Activated T-helper 17 cell treated with anti-CD3 and anti-CD28 coated beads, Interleukin-2, amount 50 U/mL, for 72 hours (primary cell): ENCODE measurements around the gene STAT2. TPM values are rescaled to one million over a fixed set of nuclear protein-coding genes. Genes with fewer than 3 reads are reported as not detected.
"Not testable (repeated sequence)": the region's sequence is repeated elsewhere in the genome, so short reads cannot be mapped to it uniquely, and the experiment has no call there.

Source experiments
- ATAC-seq: fragments of 150-1000 bp; cut with Tn5 transposase; replicated peaks from 2 replicates; pipeline ENCODE4 v1.10.0; 2021; ENCODE audit warnings: mild to moderate bottlenecking, moderate library complexity
- H3K27ac Mint-ChIP-seq: one replicate; pipeline ENCODE4 v1.8.0; 2022; ENCODE audit warnings: mixed read lengths
- H3K27me3 Mint-ChIP-seq: one replicate; pipeline ENCODE4 v1.8.0; 2022; ENCODE audit warnings: mixed read lengths
- H3K36me3 Mint-ChIP-seq: one replicate; pipeline ENCODE4 v1.8.0; 2022; ENCODE audit warnings: low read depth, mild to moderate bottlenecking, mixed read lengths
- H3K4me1 Mint-ChIP-seq: one replicate; pipeline ENCODE4 v1.8.0; 2022; ENCODE audit warnings: mixed read lengths
- H3K4me3 Mint-ChIP-seq: one replicate; pipeline ENCODE4 v1.8.0; 2022; ENCODE audit warnings: mild to moderate bottlenecking, mixed read lengths
- H3K9me3 Mint-ChIP-seq: one replicate; pipeline ENCODE4 v1.8.0; 2022; ENCODE audit warnings: mixed read lengths
- total RNA-seq, 2 donors: library from RNA; stranded (reverse); gene quantifications; one replicate each; pipeline ENCODE4 v1.2.3, GENCODE V29; 2022

STAT2 gene
- total RNA-seq, 2 donors from 2014 or later = 85.0 to 144 TPM

DNA sequence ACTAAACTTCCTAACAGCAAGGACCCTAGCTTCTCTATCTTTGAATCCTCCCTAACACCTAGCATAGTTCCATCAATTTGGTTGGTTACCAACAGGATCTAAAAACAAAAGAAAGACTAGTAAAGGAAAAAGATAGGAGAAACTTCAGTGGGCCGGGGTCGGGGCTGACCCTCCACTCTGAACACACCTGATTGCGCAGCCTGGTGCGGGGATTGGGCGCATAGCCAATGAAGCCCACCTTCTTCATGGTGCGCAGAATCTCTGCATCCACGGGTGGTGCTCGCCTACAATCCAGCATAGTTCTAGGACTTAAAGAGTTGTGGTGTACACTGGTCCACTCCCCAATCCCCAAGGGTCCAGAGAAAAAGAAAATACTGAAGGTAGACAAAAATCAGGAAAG is 33.8 kb downstream of the STAT2 start:
- ATAC-seq = no peak
- no peaks in the 10 kb centered on the region for H3K27me3 Mint-ChIP-seq
- H3K4me1 Mint-ChIP-seq = peaks cover 7% of the 10 kb centered on the region
- peak overlapping the region; percentile 24 for H3K27ac Mint-ChIP-seq
- no peak overlapping the region for H3K4me3 Mint-ChIP-seq
- peaks cover 49% of the 10 kb centered on the region for H3K36me3 Mint-ChIP-seq
- no peaks in the 10 kb centered on the region for H3K9me3 Mint-ChIP-seq

DNA sequence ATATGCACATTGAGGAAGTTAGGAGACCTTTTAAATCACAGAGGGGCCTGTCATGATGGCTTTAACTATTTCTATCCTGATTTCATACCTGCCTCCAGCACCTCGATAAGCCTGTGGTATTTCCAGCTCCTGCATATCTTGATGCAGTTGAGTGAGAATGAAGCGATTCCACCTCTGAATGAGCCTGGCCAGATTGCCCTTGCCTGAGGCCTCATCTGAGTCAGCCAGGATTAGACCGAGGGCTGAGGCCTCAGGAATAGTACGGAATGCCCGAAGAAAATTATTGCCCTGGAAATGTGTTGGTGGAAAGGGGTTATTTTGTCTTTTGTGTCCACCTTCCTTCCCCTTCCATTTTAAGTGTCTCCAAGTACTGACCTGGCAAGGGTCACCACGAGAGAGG is 35.7 kb downstream of the STAT2 start:
- Mint-ChIP-seq H3K27me3 (no peaks in the 10 kb centered on the region), H3K27ac (peak overlapping the region; percentile 33), H3K9me3 (no peaks in the 10 kb centered on the region), H3K4me3 (no peak overlapping the region), H3K4me1 (peaks cover 6% of the 10 kb centered on the region), H3K36me3 (peaks cover 54% of the 10 kb centered on the region)
- ATAC-seq = no peak

- H3K9me3 Mint-ChIP-seq, H3K27me3 Mint-ChIP-seq, H3K27ac Mint-ChIP-seq, H3K4me1 Mint-ChIP-seq, ATAC-seq, H3K4me3 Mint-ChIP-seq: not testable (repeated sequence)
- peaks cover 43% of the 10 kb centered on the region for H3K36me3 Mint-ChIP-seq
These were observed 38.3 kb downstream of the STAT2 start for GRCh38 chr12:56321610-56322009.

DNA sequence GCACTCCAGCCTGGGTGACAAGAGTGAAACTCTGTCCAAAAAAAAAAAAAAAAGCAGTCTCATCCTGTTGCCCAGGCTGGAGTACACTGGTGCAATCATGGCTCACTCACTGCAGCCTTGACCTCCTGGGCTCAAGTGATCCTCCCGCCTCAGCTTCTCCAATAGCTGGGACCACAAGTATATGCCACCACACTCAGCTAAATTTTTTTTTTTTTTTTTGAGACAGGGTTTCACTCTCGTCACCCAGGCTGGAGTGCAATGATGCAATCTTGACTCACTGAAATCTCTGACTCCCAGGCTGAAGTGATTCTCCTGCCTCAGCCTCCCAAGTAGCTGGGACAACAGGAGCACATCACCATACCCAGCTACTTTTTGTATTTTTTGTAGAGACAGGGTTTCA is 38.9 kb downstream of the STAT2 start:
- H3K4me3 Mint-ChIP-seq = no peak overlapping the region
- H3K27me3 Mint-ChIP-seq = no peaks in the 10 kb centered on the region
- ATAC-seq = peak; percentile 69
- H3K36me3 Mint-ChIP-seq = peaks cover 38% of the 10 kb centered on the region
- H3K9me3 Mint-ChIP-seq = no peaks in the 10 kb centered on the region
- H3K27ac Mint-ChIP-seq = no peak overlapping the region
- H3K4me1 Mint-ChIP-seq = peaks cover 6% of the 10 kb centered on the region

GRCh38 chr12:56317675-56318074 is 42.2 kb downstream of the STAT2 start:
- Mint-ChIP-seq H3K4me1 (no peaks in the 10 kb centered on the region), H3K36me3 (peaks cover 36% of the 10 kb centered on the region), H3K27me3 (no peaks in the 10 kb centered on the region), H3K4me3 (no peak overlapping the region), H3K9me3 (no peaks in the 10 kb centered on the region), H3K27ac (peak overlapping the region; percentile 32)
- ATAC-seq = no peak

- no peaks in the 10 kb centered on the region for H3K27me3 Mint-ChIP-seq
- H3K9me3 Mint-ChIP-seq = no peaks in the 10 kb centered on the region
- peak within 1 kb of the TSS; percentile 99 for H3K27ac Mint-ChIP-seq
- no peaks in the 10 kb centered on the region for H3K4me1 Mint-ChIP-seq
- peak; percentile 88 for ATAC-seq
- peak within 1 kb of the TSS; percentile 98 for H3K4me3 Mint-ChIP-seq
- peaks cover 52% of the 10 kb centered on the region for H3K36me3 Mint-ChIP-seq
These were observed 44.1 kb downstream of the STAT2 start, which contains the start of gene CNPY2 for GRCh38 chr12:56315622-56316473. TSS of gene CNPY2 (minus strand) at chr12:56315988. CDS start at chr12:56315217, 771 bp downstream.

- peak; percentile 4 for ATAC-seq
- Mint-ChIP-seq H3K27me3 (no peaks in the 10 kb centered on the region), H3K27ac (peak overlapping the region; percentile 99)
These were observed 44.7 kb downstream of the STAT2 start for GRCh38 chr12:56315249-56315621.

GRCh38 chr12:56311003-56311402 is 48.9 kb downstream of the STAT2 start:
- ATAC-seq = no peak
- H3K27ac Mint-ChIP-seq = no peak overlapping the region
- H3K9me3 Mint-ChIP-seq = no peaks in the 10 kb centered on the region
- no peaks in the 10 kb centered on the region for H3K4me1 Mint-ChIP-seq
- peaks cover 88% of the 10 kb centered on the region for H3K36me3 Mint-ChIP-seq
- no peak overlapping the region for H3K4me3 Mint-ChIP-seq
- H3K27me3 Mint-ChIP-seq = no peaks in the 10 kb centered on the region

More at GRCh38 chr12:56315249-56315621, 44.7 kb downstream of the STAT2 start:
- H3K9me3 Mint-ChIP-seq = no peaks in the 10 kb centered on the region
- no peaks in the 10 kb centered on the region for H3K4me1 Mint-ChIP-seq
- peaks cover 58% of the 10 kb centered on the region for H3K36me3 Mint-ChIP-seq
- peak overlapping the region; percentile 98 for H3K4me3 Mint-ChIP-seq

DNA sequence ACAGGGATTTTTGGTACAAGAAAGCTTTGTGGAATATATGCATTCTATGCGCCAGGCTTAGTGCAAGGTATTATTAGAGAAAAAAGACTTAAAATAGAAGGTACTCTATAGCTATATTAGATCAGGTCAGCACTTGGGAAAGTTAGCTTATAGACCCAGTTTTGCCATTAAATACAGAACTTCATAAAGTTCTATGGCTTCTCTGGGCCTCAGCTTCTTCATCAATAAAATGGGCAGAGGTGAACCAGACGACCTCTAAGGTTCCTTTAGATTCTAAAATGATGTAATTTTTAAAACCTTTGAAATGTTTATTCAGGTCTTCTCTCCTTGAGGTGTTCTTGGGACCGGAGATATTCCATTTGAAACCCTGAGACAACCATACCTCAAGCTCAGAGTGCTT is 51.2 kb downstream of the STAT2 start:
- Mint-ChIP-seq H3K4me3 (no peak overlapping the region), H3K36me3 (peaks cover 84% of the 10 kb centered on the region), H3K27ac (no peak overlapping the region), H3K27me3 (no peaks in the 10 kb centered on the region), H3K9me3 (no peaks in the 10 kb centered on the region), H3K4me1 (no peaks in the 10 kb centered on the region)
- ATAC-seq = no peak

GRCh38 chr12:56307221-56307965 is 52.5 kb downstream of the STAT2 start:
- no peak for ATAC-seq
- no peaks in the 10 kb centered on the region for H3K4me1 Mint-ChIP-seq

GRCh38 chr12:56304872-56305590 is 54.9 kb downstream of the STAT2 start:
- Mint-ChIP-seq H3K4me3 (no peak overlapping the region), H3K9me3 (no peaks in the 10 kb centered on the region), H3K27ac (no peak overlapping the region), H3K36me3 (peaks cover 50% of the 10 kb centered on the region), H3K4me1 (peaks cover 7% of the 10 kb centered on the region), H3K27me3 (no peaks in the 10 kb centered on the region)
- no peak for ATAC-seq

More at GRCh38 chr12:56307221-56307965, 52.5 kb downstream of the STAT2 start:
- no peak overlapping the region for H3K4me3 Mint-ChIP-seq
- H3K27ac Mint-ChIP-seq = no peak overlapping the region
- H3K9me3 Mint-ChIP-seq = no peaks in the 10 kb centered on the region
- peaks cover 71% of the 10 kb centered on the region for H3K36me3 Mint-ChIP-seq
- no peaks in the 10 kb centered on the region for H3K27me3 Mint-ChIP-seq

- Mint-ChIP-seq H3K27ac (no peak overlapping the region), H3K4me1 (peaks cover 7% of the 10 kb centered on the region), H3K36me3 (peaks cover 49% of the 10 kb centered on the region), H3K9me3 (no peaks in the 10 kb centered on the region), H3K4me3 (no peak overlapping the region), H3K27me3 (no peaks in the 10 kb centered on the region)
- ATAC-seq = no peak
These were observed 55.6 kb downstream of the STAT2 start for GRCh38 chr12:56304276-56304675.

DNA sequence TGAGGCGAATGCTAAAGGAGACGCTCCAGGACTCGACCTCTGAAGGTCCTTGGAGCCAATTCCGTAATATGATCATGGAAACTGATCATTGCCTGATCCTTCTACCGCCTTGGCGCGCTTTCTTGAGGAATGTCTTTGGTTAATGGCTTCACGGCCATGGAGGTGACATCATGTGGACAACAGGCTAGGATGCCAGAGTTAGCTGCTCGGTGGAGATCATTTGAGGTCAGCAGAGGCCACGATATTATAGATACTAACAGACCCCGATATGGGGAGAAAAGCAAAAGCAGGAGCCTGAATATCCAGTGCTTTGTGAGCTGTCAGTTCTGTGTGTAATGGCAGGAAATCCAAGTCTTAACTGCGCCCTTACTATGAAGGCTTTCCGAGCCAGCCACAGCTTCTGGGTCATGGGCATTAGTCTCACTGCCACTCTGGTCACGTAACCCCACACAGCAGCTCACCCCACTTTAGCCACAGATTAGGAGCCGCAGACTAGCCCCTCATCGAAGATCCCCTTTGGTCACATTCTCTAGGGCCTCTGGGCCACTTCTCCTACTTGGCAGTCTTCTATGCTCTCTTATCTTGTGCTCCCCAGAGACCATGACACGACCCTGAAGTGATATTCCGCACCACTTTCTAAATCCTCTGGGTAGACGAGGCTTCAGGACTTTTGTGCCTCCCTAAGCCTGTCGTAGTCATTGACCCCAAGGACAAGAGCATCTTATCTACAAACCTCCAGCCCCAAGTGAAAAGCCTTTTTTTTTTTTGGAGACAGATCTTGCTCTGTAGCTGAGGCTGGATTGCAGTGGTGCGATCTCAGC is 59.1 kb downstream of the STAT2 start:
- H3K27me3 Mint-ChIP-seq = no peaks in the 10 kb centered on the region
- H3K4me1 Mint-ChIP-seq = peaks cover 23% of the 10 kb centered on the region
- H3K9me3 Mint-ChIP-seq = no peaks in the 10 kb centered on the region
- peaks cover 57% of the 10 kb centered on the region for H3K36me3 Mint-ChIP-seq
- peak; percentile 1 for ATAC-seq
- H3K27ac Mint-ChIP-seq = peak overlapping the region; percentile 89
- H3K4me3 Mint-ChIP-seq = peak overlapping the region; percentile 81
